Hepatocyte (in vitro differentiated cells): Measurements from ENCODE around the gene ZNF831. TPM values are rescaled to one million over a fixed set of nuclear protein-coding genes. Genes with fewer than 3 reads are reported as not detected.

Experiments used
- DNase-seq: peaks from one replicate; pipeline ENCODE4 v3.0.0-alpha.2; 2016; ENCODE audit warnings: low spot score
- H2AFZ ChIP-seq: fragments of 200-600 bp; sonication (generic); 2 replicates; pipeline ENCODE4 v1.6.0; 2016; ENCODE audit warnings: antibody characterized with exemption, mild to moderate bottlenecking
- H3K27ac ChIP-seq: fragments of 200-600 bp; sonication (generic); 2 replicates; pipeline ENCODE4 v1.5.1; 2016; ENCODE audit warnings: mild to moderate bottlenecking
- H3K27me3 ChIP-seq: fragments of 200-600 bp; sonication (generic); 2 replicates; pipeline ENCODE4 v1.6.1; 2016
- H3K36me3 ChIP-seq: fragments of 200-600 bp; sonication (generic); replicated peaks from 2 replicates; pipeline ENCODE4 v1.5.1; 2016; ENCODE audit warnings: low read depth; ENCODE audit not compliant: insufficient read depth
- H3K4me1 ChIP-seq: fragments of 200-600 bp; sonication (generic); 2 replicates; pipeline ENCODE4 v1.5.1; 2016; ENCODE audit warnings: mild to moderate bottlenecking, moderate library complexity; ENCODE audit not compliant: insufficient read depth
- H3K4me2 ChIP-seq: fragments of 200-600 bp; sonication (generic); 2 replicates; pipeline ENCODE4 v1.6.0; 2016
- H3K4me3 ChIP-seq: fragments of 200-600 bp; sonication (generic); 2 replicates; pipeline ENCODE4 v1.5.1; 2016; ENCODE audit warnings: mild to moderate bottlenecking
- H3K79me2 ChIP-seq: fragments of 200-600 bp; sonication (generic); 2 replicates; pipeline ENCODE4 v1.6.0; 2017; ENCODE audit warnings: mild to moderate bottlenecking
- H3K9me2 ChIP-seq: fragments of 200-600 bp; sonication (generic); replicated peaks from 2 replicates; pipeline ENCODE4 v1.6.0; 2017; ENCODE audit warnings: mild to moderate bottlenecking; ENCODE audit not compliant: insufficient read depth
- H3K9me3 ChIP-seq: fragments of 200-600 bp; sonication (generic); 2 replicates; pipeline ENCODE4 v1.5.1; 2016; ENCODE audit warnings: low read depth, mild to moderate bottlenecking
- H4K20me1 ChIP-seq: fragments of 200-600 bp; sonication (generic); 2 replicates; pipeline ENCODE4 v1.6.0; 2016; ENCODE audit warnings: mild to moderate bottlenecking; ENCODE audit not compliant: insufficient read depth, poor library complexity, severe bottlenecking
- CTCF ChIP-seq: fragments of 200-600 bp; sonication (generic); IDR thresholded peaks from 2 replicates; pipeline ENCODE4 v1.5.1; 2016; ENCODE audit warnings: antibody characterized with exemption, mild to moderate bottlenecking; ENCODE audit not compliant: poor library complexity
- EZH2 ChIP-seq: fragments of 200-600 bp; sonication (generic); IDR thresholded peaks from 2 replicates; pipeline ENCODE4 v1.6.1; 2016; ENCODE audit warnings: antibody characterized with exemption, mild to moderate bottlenecking, borderline replicate concordance
- EZH2phosphoT487 ChIP-seq: fragments of 200-600 bp; sonication (generic); IDR thresholded peaks from one replicate; pipeline ENCODE4 v1.6.1; 2018; ENCODE audit warnings: antibody characterized with exemption, mild to moderate bottlenecking, low read depth, moderate library complexity; ENCODE audit not compliant: unreplicated experiment, severe bottlenecking
- WGBS: methylation state at CpG from one replicate; pipeline ENCODE4 v1.1.6; 2016; ENCODE audit warnings: low lambda C conversion rate; ENCODE audit errors: missing lambda C conversion rate; 5-methylcytosine and 5-hydroxymethylcytosine counted together
- polyA plus RNA-seq: library from polyadenylated mRNA; unstranded; fragments of >200 nt; fragmentation: Nextera tagmentation; extraction: Ambion mirVana; gene quantifications from 2 replicates; pipeline ENCODE4 v1.2.1, GENCODE V29; 2016
- total RNA-seq: library from RNA; depleted of rRNA; stranded (reverse); fragments of >200 nt; gene quantifications from 2 replicates; pipeline ENCODE4 v1.2.3, GENCODE V29; 2014

Gene ZNF831
- total and polyA plus RNA-seq, 2 experiments from 2014 or later: not detected

- Histone ChIP-seq H3K4me2 (no peak overlapping the region), H3K9me3 (no peaks in the 10 kb centered on the region), H3K27me3 (peaks cover 34% of the 10 kb centered on the region), H3K4me3 (no peak overlapping the region), H3K36me3 (no peaks in the 10 kb centered on the region), H3K9me2 (no peaks in the 10 kb centered on the region), H3K79me2 (no peaks in the 10 kb centered on the region), H2AFZ (no peak overlapping the region), H3K4me1 (no peaks in the 10 kb centered on the region), H4K20me1 (no peaks in the 10 kb centered on the region), H3K27ac (no peak overlapping the region)
- no peak for TF ChIP-seq CTCF
- TF ChIP-seq EZH2: no peak
- TF ChIP-seq EZH2phosphoT487: no peak
- no peak for DNase-seq
These were observed 101.7 kb downstream of the ZNF831 start for GRCh38 chr20:59265298-59265697.

DNA sequence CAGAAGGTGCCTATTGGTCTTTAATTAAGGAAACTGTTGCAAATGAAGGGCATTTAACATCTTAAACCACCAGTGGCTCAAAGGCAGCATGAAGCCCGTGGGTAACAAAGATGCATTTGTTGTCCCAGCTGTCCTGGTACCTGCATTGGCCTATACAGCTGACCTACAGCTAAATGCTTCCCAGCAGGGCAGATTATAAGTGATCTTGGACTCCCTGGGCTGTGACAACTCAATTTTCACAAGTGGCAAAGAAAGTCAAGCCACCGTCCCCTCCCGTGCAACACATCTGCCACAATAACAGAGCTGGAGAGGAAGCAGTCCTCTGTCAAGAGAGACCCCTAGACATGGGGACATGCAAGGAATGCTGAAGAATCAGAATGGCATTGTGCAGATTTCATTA, 105.2 kb downstream of the ZNF831 start:
- no peaks in the 10 kb centered on the region for H4K20me1 ChIP-seq
- H3K36me3 ChIP-seq: no peaks in the 10 kb centered on the region
- no peak overlapping the region for H2AFZ ChIP-seq
- H3K4me3 ChIP-seq: no peak overlapping the region
- no peaks in the 10 kb centered on the region for H3K9me3 ChIP-seq
- H3K79me2 ChIP-seq: no peaks in the 10 kb centered on the region
- H3K4me1 ChIP-seq: no peaks in the 10 kb centered on the region
- WGBS: 41% methylated on average over 3 of the region's 3 CpGs
- H3K27ac ChIP-seq: no peak overlapping the region
- no peak overlapping the region for H3K4me2 ChIP-seq
- no peaks in the 10 kb centered on the region for H3K9me2 ChIP-seq
- TF ChIP-seq CTCF (no peak), EZH2phosphoT487 (no peak), EZH2 (no peak)
- no peak for DNase-seq
- H3K27me3 ChIP-seq: peaks cover 26% of the 10 kb centered on the region

DNA sequence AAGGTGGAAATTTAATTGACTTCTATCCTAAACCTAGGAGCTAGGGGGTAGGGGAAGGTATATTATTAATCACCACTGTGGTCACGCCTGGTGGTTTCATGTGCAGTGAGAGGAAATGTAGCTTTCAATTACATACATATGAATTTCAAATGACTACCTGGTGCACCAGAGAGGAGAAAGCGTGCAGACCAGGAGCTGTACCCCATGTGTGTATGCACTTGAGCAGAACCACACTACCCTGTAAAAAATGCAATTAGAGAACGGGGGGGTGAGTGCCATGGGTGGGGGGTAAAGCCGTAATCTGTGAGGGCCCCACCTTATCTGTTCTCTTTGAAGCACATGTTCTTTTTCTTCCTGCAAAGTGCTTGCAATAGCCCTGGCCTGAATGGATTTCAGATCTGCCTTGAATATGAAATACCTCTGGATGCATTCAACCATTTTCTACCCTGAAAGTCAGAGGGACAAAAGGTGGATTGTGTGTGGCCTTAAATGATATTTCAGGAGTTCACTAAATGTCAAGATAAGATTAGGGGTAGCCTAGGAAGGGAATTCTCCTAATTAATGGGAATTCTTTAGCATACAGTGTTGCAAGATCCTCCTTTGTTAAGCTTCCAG, 105.9 kb downstream of the ZNF831 start:
- no peak for DNase-seq
- no peak overlapping the region for H3K27ac ChIP-seq
- no peaks in the 10 kb centered on the region for H3K4me1 ChIP-seq
- H3K4me2 ChIP-seq: no peak overlapping the region
- no peaks in the 10 kb centered on the region for H3K36me3 ChIP-seq
- H3K27me3 ChIP-seq: peaks cover 26% of the 10 kb centered on the region
- no peaks in the 10 kb centered on the region for H3K9me3 ChIP-seq
- no peaks in the 10 kb centered on the region for H3K79me2 ChIP-seq
- H4K20me1 ChIP-seq: no peaks in the 10 kb centered on the region
- no peak overlapping the region for H3K4me3 ChIP-seq
- 55% methylated on average over 4 of the region's 4 CpGs for WGBS
- TF ChIP-seq EZH2 (no peak), CTCF (no peak), EZH2phosphoT487 (no peak)
- no peak overlapping the region for H2AFZ ChIP-seq
- H3K9me2 ChIP-seq: no peaks in the 10 kb centered on the region

- no peaks in the 10 kb centered on the region for H3K4me1 ChIP-seq
- no peaks in the 10 kb centered on the region for H3K9me3 ChIP-seq
- no peaks in the 10 kb centered on the region for H3K79me2 ChIP-seq
- DNase-seq: no peak
- H3K27me3 ChIP-seq: peaks cover 24% of the 10 kb centered on the region
- 94% methylated on average over 3 of the region's 3 CpGs for WGBS
- no peak overlapping the region for H3K27ac ChIP-seq
- H3K4me3 ChIP-seq: no peak overlapping the region
- H3K9me2 ChIP-seq: no peaks in the 10 kb centered on the region
- no peaks in the 10 kb centered on the region for H4K20me1 ChIP-seq
- TF ChIP-seq CTCF: no peak
- no peak for TF ChIP-seq EZH2
- no peak for TF ChIP-seq EZH2phosphoT487
- H3K4me2 ChIP-seq: no peak overlapping the region
- H2AFZ ChIP-seq: no peak overlapping the region
- H3K36me3 ChIP-seq: no peaks in the 10 kb centered on the region
These were observed 106.8 kb downstream of the ZNF831 start for GRCh38 chr20:59270380-59270779.
